Naive B cell (primary cell): ENCODE data around the gene CAPN13. TPM values are rescaled to one million over a fixed set of nuclear protein-coding genes. Genes with fewer than 3 reads are reported as not detected.
A peak's percentile ranks its signal among the peaks of the same experiment; 100 is the strongest.

ENCODE experiments used
- ATAC-seq, 2 donors: fragments of 150-1000 bp; cut with Tn5 transposase; 2 replicates each; pipeline ENCODE4 v1.10.0; 2021; ENCODE audit warnings: low read depth in 2 of 2, mild to moderate bottlenecking in 2 of 2, moderate library complexity in 2 of 2
- DNase-seq: peaks from one replicate; pipeline ENCODE4 v3.0.0; 2022
- H3K27ac Mint-ChIP-seq, 6 donors: one replicate each; pipeline ENCODE4 v1.8.0; 2020 to 2022; ENCODE audit warnings: mild to moderate bottlenecking in 6 of 6, mixed read lengths in 6 of 6, moderate library complexity in 5 of 6, inconsistent platforms in 2 of 6
- H3K27me3 Mint-ChIP-seq, 3 donors: one replicate each; pipeline ENCODE4 v1.8.0; 2021 to 2022; ENCODE audit warnings: mixed read lengths in 3 of 3, mild to moderate bottlenecking in 1 of 3
- H3K36me3 Mint-ChIP-seq, 2 donors: one replicate each; pipeline ENCODE4 v1.8.0; 2020 to 2022; ENCODE audit warnings: mixed read lengths in 2 of 2, inconsistent platforms in 1 of 2, mild to moderate bottlenecking in 1 of 2
- H3K4me1 Mint-ChIP-seq, 3 donors: one replicate each; pipeline ENCODE4 v1.8.0; 2020 to 2022; ENCODE audit warnings: mixed read lengths in 3 of 3, inconsistent platforms in 1 of 3, mild to moderate bottlenecking in 1 of 3, moderate library complexity in 1 of 3
- H3K4me3 Mint-ChIP-seq, 8 donors: one replicate each; pipeline ENCODE4 v1.8.0; 2020 to 2022; ENCODE audit warnings: mild to moderate bottlenecking in 8 of 8, mixed read lengths in 8 of 8, moderate library complexity in 8 of 8, inconsistent platforms in 2 of 8
- H3K9me3 Mint-ChIP-seq, 7 donors: one replicate each; pipeline ENCODE4 v1.8.0; 2020 to 2022; ENCODE audit warnings: mixed read lengths in 7 of 7, mild to moderate bottlenecking in 5 of 7, inconsistent platforms in 2 of 7, moderate library complexity in 1 of 7
- polyA plus RNA-seq, 6 donors: library from polyadenylated mRNA; unstranded; fragments of 300-500 nt; fragmentation: Illumina TruSeq; gene quantifications; one replicate each; pipeline ENCODE4 v1.2.3, GENCODE V29; 2021; ENCODE audit warnings: low read depth in 6 of 6

CAPN13 gene
- not detected for polyA plus RNA-seq

- peak within 1 kb of the TSS in 2 of 6 donors; percentile 7 to 9 for H3K27ac Mint-ChIP-seq
- H3K9me3 Mint-ChIP-seq: no peaks in the 10 kb centered on the region
- ATAC-seq (no peak), DNase-seq (no peak)
- no peaks in the 10 kb centered on the region for H3K36me3 Mint-ChIP-seq
- peaks cover 0 to 2% (median 0%) of the 10 kb centered on the region in 3 donors for H3K4me1 Mint-ChIP-seq
- H3K4me3 Mint-ChIP-seq: no peak within 1 kb of the TSS
- H3K27me3 Mint-ChIP-seq: peaks cover 4 to 22% (median 5%) of the 10 kb centered on the region in 3 donors
Measured at GRCh38 chr2:30807249-30807648, at the start of gene CAPN13. Gene CAPN13, minus strand, starts transcription at chr2:30807446. Its CDS starts 20,121 bp downstream, at chr2:30787325.

GRCh38 chr2:30847841-30848240, 40.6 kb upstream of the CAPN13 start:
- no peak overlapping the region for H3K4me3 Mint-ChIP-seq
- DNase-seq (no peak), ATAC-seq (no peak)
- peaks cover 4 to 31% (median 16%) of the 10 kb centered on the region in 7 donors for H3K9me3 Mint-ChIP-seq
- H3K27ac Mint-ChIP-seq: no peak overlapping the region
- H3K27me3 Mint-ChIP-seq: peaks cover 12 to 34% (median 14%) of the 10 kb centered on the region in 3 donors
- peaks cover 16 to 25% of the 10 kb centered on the region in 2 donors for H3K36me3 Mint-ChIP-seq
- no peaks in the 10 kb centered on the region for H3K4me1 Mint-ChIP-seq

- Mint-ChIP-seq H3K4me1 (no peaks in the 10 kb centered on the region), H3K36me3 (peaks cover 16 to 25% of the 10 kb centered on the region in 2 donors), H3K27ac (no peak overlapping the region), H3K9me3 (peaks cover 4 to 30% (median 16%) of the 10 kb centered on the region in 7 donors), H3K27me3 (peaks cover 12 to 34% (median 14%) of the 10 kb centered on the region in 3 donors), H3K4me3 (peak overlapping the region in 1 of 8 donors; percentile 57)
- DNase-seq (no peak), ATAC-seq (no peak)
Measured at GRCh38 chr2:30847329-30847728, 40.1 kb upstream of the CAPN13 start.

GRCh38 chr2:30828586-30828985, 21.3 kb upstream of the CAPN13 start:
- DNase-seq: no peak
- H3K27ac Mint-ChIP-seq: no peak overlapping the region
- H3K27me3 Mint-ChIP-seq: peaks cover 0 to 6% (median 0%) of the 10 kb centered on the region in 3 donors
- no peaks in the 10 kb centered on the region for H3K4me1 Mint-ChIP-seq
- H3K4me3 Mint-ChIP-seq: no peak overlapping the region
- no peak for ATAC-seq
- H3K9me3 Mint-ChIP-seq: peaks cover 5 to 35% (median 14%) of the 10 kb centered on the region in 7 donors
- peaks cover 0 to 5% of the 10 kb centered on the region in 2 donors for H3K36me3 Mint-ChIP-seq

GRCh38 chr2:30826916-30827315, 19.7 kb upstream of the CAPN13 start:
- H3K4me3 Mint-ChIP-seq: peak overlapping the region in 1 of 8 donors; percentile 67
- peaks cover 0 to 5% of the 10 kb centered on the region in 2 donors for H3K36me3 Mint-ChIP-seq
- H3K9me3 Mint-ChIP-seq: peaks cover 5 to 35% (median 14%) of the 10 kb centered on the region in 7 donors
- no peak for ATAC-seq
- no peak for DNase-seq
- no peaks in the 10 kb centered on the region for H3K4me1 Mint-ChIP-seq
- H3K27ac Mint-ChIP-seq: no peak overlapping the region
- H3K27me3 Mint-ChIP-seq: peaks cover 0 to 15% (median 0%) of the 10 kb centered on the region in 3 donors

GRCh38 chr2:30826481-30826880, 19.2 kb upstream of the CAPN13 start:
- H3K4me1 Mint-ChIP-seq: no peaks in the 10 kb centered on the region
- ATAC-seq (no peak), DNase-seq (no peak)
- no peak overlapping the region for H3K27ac Mint-ChIP-seq
- H3K36me3 Mint-ChIP-seq: peaks cover 0 to 5% of the 10 kb centered on the region in 2 donors
- peaks cover 5 to 35% (median 14%) of the 10 kb centered on the region in 7 donors for H3K9me3 Mint-ChIP-seq
- no peak overlapping the region for H3K4me3 Mint-ChIP-seq
- peaks cover 0 to 20% (median 0%) of the 10 kb centered on the region in 3 donors for H3K27me3 Mint-ChIP-seq

- ATAC-seq: no peak
- H3K36me3 Mint-ChIP-seq: no peaks in the 10 kb centered on the region
- no peak overlapping the region for H3K4me3 Mint-ChIP-seq
- H3K27me3 Mint-ChIP-seq: peaks cover 0 to 20% (median 5%) of the 10 kb centered on the region in 3 donors
- peaks cover 0 to 3% (median 0%) of the 10 kb centered on the region in 3 donors for H3K4me1 Mint-ChIP-seq
- peaks cover 3 to 15% (median 8%) of the 10 kb centered on the region in 7 donors for H3K9me3 Mint-ChIP-seq
- H3K27ac Mint-ChIP-seq: no peak overlapping the region
- no peak for DNase-seq
Measured at GRCh38 chr2:30823452-30823851, 16.2 kb upstream of the CAPN13 start.

GRCh38 chr2:30821960-30822359, 14.7 kb upstream of the CAPN13 start:
- ATAC-seq (no peak), DNase-seq (no peak)
- Mint-ChIP-seq H3K27ac (no peak overlapping the region), H3K27me3 (peaks cover 0 to 20% (median 5%) of the 10 kb centered on the region in 3 donors), H3K4me1 (peaks cover 0 to 3% (median 0%) of the 10 kb centered on the region in 3 donors), H3K36me3 (no peaks in the 10 kb centered on the region), H3K9me3 (peaks cover 3 to 8% (median 5%) of the 10 kb centered on the region in 7 donors), H3K4me3 (no peak overlapping the region)

- Mint-ChIP-seq H3K9me3 (peaks cover 0 to 5% (median 2%) of the 10 kb centered on the region in 7 donors), H3K27me3 (peaks cover 0 to 20% (median 10%) of the 10 kb centered on the region in 3 donors), H3K4me1 (peaks cover 0 to 3% (median 0%) of the 10 kb centered on the region in 3 donors), H3K27ac (no peak overlapping the region), H3K4me3 (no peak overlapping the region), H3K36me3 (no peaks in the 10 kb centered on the region)
- ATAC-seq: no peak
- DNase-seq: no peak
Measured at GRCh38 chr2:30820381-30821055, 13.3 kb upstream of the CAPN13 start.

GRCh38 chr2:30809938-30810337, 2.7 kb upstream of the CAPN13 start:
- Mint-ChIP-seq H3K27ac (no peak overlapping the region), H3K36me3 (no peaks in the 10 kb centered on the region), H3K4me1 (no peaks in the 10 kb centered on the region), H3K27me3 (peaks cover 13 to 48% (median 18%) of the 10 kb centered on the region in 3 donors), H3K9me3 (peaks cover 0 to 4% (median 0%) of the 10 kb centered on the region in 7 donors), H3K4me3 (no peak overlapping the region)
- DNase-seq (no peak), ATAC-seq (no peak)

GRCh38 chr2:30808695-30809094, 1.4 kb upstream of the CAPN13 start:
- H3K36me3 Mint-ChIP-seq: no peaks in the 10 kb centered on the region
- H3K27ac Mint-ChIP-seq: no peak overlapping the region
- DNase-seq (no peak), ATAC-seq (no peak)
- no peak overlapping the region for H3K4me3 Mint-ChIP-seq
- H3K27me3 Mint-ChIP-seq: peaks cover 5 to 35% (median 11%) of the 10 kb centered on the region in 3 donors
- no peaks in the 10 kb centered on the region for H3K9me3 Mint-ChIP-seq
- no peaks in the 10 kb centered on the region for H3K4me1 Mint-ChIP-seq

- H3K4me3 Mint-ChIP-seq: no peak overlapping the region
- H3K27ac Mint-ChIP-seq: no peak overlapping the region
- no peaks in the 10 kb centered on the region for H3K9me3 Mint-ChIP-seq
- H3K36me3 Mint-ChIP-seq: no peaks in the 10 kb centered on the region
- H3K27me3 Mint-ChIP-seq: no peaks in the 10 kb centered on the region
- H3K4me1 Mint-ChIP-seq: peaks cover 8 to 12% (median 11%) of the 10 kb centered on the region in 3 donors
- ATAC-seq: no peak
- DNase-seq: no peak
Measured at GRCh38 chr2:30803281-30803680, 4.0 kb downstream of the CAPN13 start.

- Mint-ChIP-seq H3K27ac (no peak overlapping the region), H3K4me1 (peaks cover 8 to 16% (median 11%) of the 10 kb centered on the region in 3 donors), H3K4me3 (no peak overlapping the region), H3K36me3 (no peaks in the 10 kb centered on the region), H3K27me3 (no peaks in the 10 kb centered on the region), H3K9me3 (no peaks in the 10 kb centered on the region)
- ATAC-seq (no peak), DNase-seq (no peak)
Measured at GRCh38 chr2:30802611-30803010, 4.6 kb downstream of the CAPN13 start.

- no peaks in the 10 kb centered on the region for H3K27me3 Mint-ChIP-seq
- H3K36me3 Mint-ChIP-seq: no peaks in the 10 kb centered on the region
- peak overlapping the region in 1 of 6 donors; percentile 88 for H3K27ac Mint-ChIP-seq
- H3K4me3 Mint-ChIP-seq: no peak overlapping the region
- DNase-seq (no peak), ATAC-seq (no peak)
- no peaks in the 10 kb centered on the region for H3K9me3 Mint-ChIP-seq
- peaks cover 8 to 16% (median 11%) of the 10 kb centered on the region in 3 donors for H3K4me1 Mint-ChIP-seq
Measured at GRCh38 chr2:30801821-30802455, 5.3 kb downstream of the CAPN13 start.
